Measurements from ENCODE around the gene GGA1. TPM values are rescaled to one million over a fixed set of nuclear protein-coding genes. Genes with fewer than 3 reads are reported as not detected.

GGA1 gene
- total and polyA plus RNA-seq, 9 of the 15 experiments (the other 6 are each of a cell fraction or from before 2014, with no cell fraction given): 1.5 to 69.5 (median 31.6) TPM

DNA sequence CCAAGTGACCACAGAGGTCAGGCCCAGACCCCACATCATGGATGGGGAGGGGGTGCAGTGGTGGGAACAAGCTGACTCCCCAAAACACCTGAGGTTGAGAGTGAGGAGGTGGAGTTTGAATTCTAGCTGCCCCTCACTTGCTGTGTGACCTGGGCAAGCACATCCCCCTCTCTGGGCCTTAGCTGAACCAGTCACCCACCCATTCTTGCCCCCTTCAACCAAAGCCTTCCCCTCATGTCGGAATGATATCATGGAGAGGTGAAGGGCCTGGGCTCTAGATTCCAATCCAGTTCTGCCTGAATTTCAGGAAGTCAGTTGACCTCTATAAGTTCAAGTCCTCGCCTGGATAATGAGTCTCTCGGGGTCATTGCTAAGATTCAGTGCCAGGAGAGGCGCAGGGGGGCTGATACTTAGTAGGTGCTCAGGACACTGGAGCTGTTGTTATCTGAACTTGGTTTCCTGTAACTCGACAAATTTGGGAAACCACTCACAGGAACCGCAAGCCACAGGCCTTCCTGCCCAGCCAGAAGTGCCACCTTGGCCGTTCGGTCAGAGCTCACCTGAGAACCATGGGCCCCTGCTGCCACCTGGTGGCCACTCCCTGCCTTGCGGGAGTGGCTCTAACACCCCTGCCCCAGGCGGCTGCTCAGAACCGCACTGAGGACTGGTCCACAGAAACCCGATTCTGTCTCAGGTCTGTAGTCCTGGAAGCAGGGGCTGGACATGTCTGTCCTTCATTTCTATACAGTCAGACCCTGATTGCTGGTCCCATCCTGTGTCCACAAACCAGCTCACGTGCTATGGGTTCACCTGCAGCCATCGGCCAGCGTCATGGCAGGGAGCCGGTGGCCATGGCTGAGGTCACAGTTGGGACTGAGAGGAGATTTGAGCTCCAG, 41.5 kb upstream of the GGA1 start (continued):
- TF ChIP-seq MEF2D (tag; conservative IDR thresholded peaks at IDR 0.05; ENCODE audit: low read depth): no peak
- no peak for TF ChIP-seq MCM2 (IDR thresholded peaks at IDR 0.05; ENCODE audit: low read depth)
- no peak for TF ChIP-seq ZNF3 (CRISPR knock-in tag; IDR thresholded peaks at IDR 0.05)
- no peak for TF ChIP-seq ZNF12 (CRISPR knock-in tag; IDR thresholded peaks at IDR 0.05)
- TF ChIP-seq ATF7 (IDR thresholded peaks at IDR 0.05): peak; percentile 40; the same call in 1 of the 2 replicates
- TF ChIP-seq, protein P1, sequence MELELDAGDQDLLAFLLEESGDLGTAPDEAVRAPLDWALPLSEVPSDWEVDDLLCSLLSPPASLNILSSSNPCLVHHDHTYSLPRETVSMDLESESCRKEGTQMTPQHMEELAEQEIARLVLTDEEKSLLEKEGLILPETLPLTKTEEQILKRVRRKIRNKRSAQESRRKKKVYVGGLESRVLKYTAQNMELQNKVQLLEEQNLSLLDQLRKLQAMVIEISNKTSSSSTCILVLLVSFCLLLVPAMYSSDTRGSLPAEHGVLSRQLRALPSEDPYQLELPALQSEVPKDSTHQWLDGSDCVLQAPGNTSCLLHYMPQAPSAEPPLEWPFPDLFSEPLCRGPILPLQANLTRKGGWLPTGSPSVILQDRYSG (tag; conservative IDR thresholded peaks at IDR 0.05; ENCODE audit: low read depth): no peak
- TF ChIP-seq BRF1 (IDR thresholded peaks at IDR 0.05; ENCODE audit: borderline replicate concordance, extremely low read depth, insufficient read length): no peak
- TF ChIP-seq ZNF707 (CRISPR knock-in tag; conservative IDR thresholded peaks at IDR 0.05): no peak
- TF ChIP-seq ZFX (CRISPR knock-in tag; IDR thresholded peaks at IDR 0.05): no peak
- TF ChIP-seq, protein P2, sequence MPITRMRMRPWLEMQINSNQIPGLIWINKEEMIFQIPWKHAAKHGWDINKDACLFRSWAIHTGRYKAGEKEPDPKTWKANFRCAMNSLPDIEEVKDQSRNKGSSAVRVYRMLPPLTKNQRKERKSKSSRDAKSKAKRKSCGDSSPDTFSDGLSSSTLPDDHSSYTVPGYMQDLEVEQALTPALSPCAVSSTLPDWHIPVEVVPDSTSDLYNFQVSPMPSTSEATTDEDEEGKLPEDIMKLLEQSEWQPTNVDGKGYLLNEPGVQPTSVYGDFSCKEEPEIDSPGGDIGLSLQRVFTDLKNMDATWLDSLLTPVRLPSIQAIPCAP (CRISPR knock-in tag; IDR thresholded peaks at IDR 0.05; ENCODE audit: borderline replicate concordance): no peak
- TF ChIP-seq ADNP (tag; IDR thresholded peaks at IDR 0.05): no peak
- no peak for TF ChIP-seq HOXB6 (CRISPR knock-in tag; IDR thresholded peaks at IDR 0.05; ENCODE audit: borderline replicate concordance)
- no peak for TF ChIP-seq GABPB2 (CRISPR knock-in tag; conservative IDR thresholded peaks at IDR 0.05)
- TF ChIP-seq KLF16 (IDR thresholded peaks at IDR 0.05): 0 out of 2 replicates have a peak, but pooled peaks have one; percentile 30
- no peak for TF ChIP-seq MECOM (CRISPR knock-in tag; IDR thresholded peaks at IDR 0.05)
- no peak for TF ChIP-seq HMGN3 (IDR thresholded peaks at IDR 0.05; ENCODE audit: borderline replicate concordance, extremely low read depth, insufficient read length, low read depth, low read length)
- TF ChIP-seq SRSF7 (optimal IDR thresholded peaks at IDR 0.05; ENCODE audit: low read depth, low read length): no peak
- no peak for TF ChIP-seq SAFB2 (IDR thresholded peaks at IDR 0.05; ENCODE audit: borderline replicate concordance, low read depth, low read length, severe bottlenecking)
- TF ChIP-seq MAFF (IDR thresholded peaks at IDR 0.05; ENCODE audit: low read length): no peak
- TF ChIP-seq L3MBTL2 (IDR thresholded peaks at IDR 0.05): no peak
- TF ChIP-seq, protein P3, sequence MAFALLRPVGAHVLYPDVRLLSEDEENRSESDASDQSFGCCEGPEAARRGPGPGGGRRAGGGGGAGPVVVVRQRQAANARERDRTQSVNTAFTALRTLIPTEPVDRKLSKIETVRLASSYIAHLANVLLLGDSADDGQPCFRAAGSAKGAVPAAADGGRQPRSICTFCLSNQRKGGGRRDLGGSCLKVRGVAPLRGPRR (CRISPR knock-in tag; IDR thresholded peaks at IDR 0.05): no peak
- TF ChIP-seq MTA3 (IDR thresholded peaks at IDR 0.05; ENCODE audit: borderline replicate concordance): peak; percentile 40; the same call in 1 of the 2 replicates
- TF ChIP-seq NBN (IDR thresholded peaks at IDR 0.05; ENCODE audit: low read depth): no peak
- no peak for TF ChIP-seq POLR2B (IDR thresholded peaks at IDR 0.05; ENCODE audit: low read depth, partially characterized antibody)
- TF ChIP-seq FOXP1 (CRISPR knock-in tag; IDR thresholded peaks at IDR 0.05): no peak

Measured in K562 (cell line).